ENCODE results near the gene SERTAD2.

DNA sequence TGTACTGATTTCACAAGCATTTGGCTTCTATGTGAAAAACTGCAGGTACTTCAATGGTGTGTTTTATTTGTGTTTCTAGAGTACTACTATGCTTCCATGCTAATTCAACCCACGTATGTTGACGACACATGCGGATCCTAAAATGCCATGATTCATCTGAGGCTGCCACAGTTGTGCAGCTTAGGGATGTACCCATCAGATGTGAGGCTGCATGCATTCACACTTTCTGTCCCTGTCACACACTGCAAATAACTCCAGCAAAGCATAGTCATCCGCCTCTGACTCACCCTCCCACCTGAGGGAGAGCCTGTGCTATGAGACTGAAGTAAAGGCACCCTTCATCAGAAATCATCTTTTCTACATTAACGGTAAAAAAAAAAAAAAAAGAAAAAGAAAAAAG lies 22.1 kb upstream of the SERTAD2 start:
- TF ChIP-seq POLR2A (IDR thresholded peaks at IDR 0.05) (no peak), EP300 (IDR thresholded peaks at IDR 0.05) (no peak)
- TF ChIP-seq, protein P1, sequence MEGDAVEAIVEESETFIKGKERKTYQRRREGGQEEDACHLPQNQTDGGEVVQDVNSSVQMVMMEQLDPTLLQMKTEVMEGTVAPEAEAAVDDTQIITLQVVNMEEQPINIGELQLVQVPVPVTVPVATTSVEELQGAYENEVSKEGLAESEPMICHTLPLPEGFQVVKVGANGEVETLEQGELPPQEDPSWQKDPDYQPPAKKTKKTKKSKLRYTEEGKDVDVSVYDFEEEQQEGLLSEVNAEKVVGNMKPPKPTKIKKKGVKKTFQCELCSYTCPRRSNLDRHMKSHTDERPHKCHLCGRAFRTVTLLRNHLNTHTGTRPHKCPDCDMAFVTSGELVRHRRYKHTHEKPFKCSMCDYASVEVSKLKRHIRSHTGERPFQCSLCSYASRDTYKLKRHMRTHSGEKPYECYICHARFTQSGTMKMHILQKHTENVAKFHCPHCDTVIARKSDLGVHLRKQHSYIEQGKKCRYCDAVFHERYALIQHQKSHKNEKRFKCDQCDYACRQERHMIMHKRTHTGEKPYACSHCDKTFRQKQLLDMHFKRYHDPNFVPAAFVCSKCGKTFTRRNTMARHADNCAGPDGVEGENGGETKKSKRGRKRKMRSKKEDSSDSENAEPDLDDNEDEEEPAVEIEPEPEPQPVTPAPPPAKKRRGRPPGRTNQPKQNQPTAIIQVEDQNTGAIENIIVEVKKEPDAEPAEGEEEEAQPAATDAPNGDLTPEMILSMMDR (IDR thresholded peaks at IDR 0.05) = no peak
